GM12892 (cell line): Measurements from ENCODE around the gene KRT85.

ENCODE experiments used
- DNase-seq: peaks from one replicate; pipeline ENCODE4 v3.0.0; 2011; ENCODE audit not compliant: insufficient read length
- FAIRE-seq: peaks from 2 replicates; lab custom pipeline; 2011; peaks lifted over from hg19 to GRCh38; lab: Jason Lieb, UNC
- POLR2A ChIP-seq: IDR thresholded peaks from 2 replicates; pipeline ENCODE4 v1.6.1; 2011; ENCODE audit warnings: low read depth, low read length, control low read depth
- POLR2AphosphoS5 ChIP-seq: IDR thresholded peaks from 2 replicates; pipeline ENCODE4 v1.6.1; 2011; ENCODE audit warnings: low read depth, low read length, control low read depth
- TAF1 ChIP-seq: IDR thresholded peaks from 2 replicates; pipeline ENCODE4 v1.6.1; 2011; ENCODE audit warnings: low read depth, mild to moderate bottlenecking, control low read depth, low read length, borderline replicate concordance

Gene KRT85

DNA sequence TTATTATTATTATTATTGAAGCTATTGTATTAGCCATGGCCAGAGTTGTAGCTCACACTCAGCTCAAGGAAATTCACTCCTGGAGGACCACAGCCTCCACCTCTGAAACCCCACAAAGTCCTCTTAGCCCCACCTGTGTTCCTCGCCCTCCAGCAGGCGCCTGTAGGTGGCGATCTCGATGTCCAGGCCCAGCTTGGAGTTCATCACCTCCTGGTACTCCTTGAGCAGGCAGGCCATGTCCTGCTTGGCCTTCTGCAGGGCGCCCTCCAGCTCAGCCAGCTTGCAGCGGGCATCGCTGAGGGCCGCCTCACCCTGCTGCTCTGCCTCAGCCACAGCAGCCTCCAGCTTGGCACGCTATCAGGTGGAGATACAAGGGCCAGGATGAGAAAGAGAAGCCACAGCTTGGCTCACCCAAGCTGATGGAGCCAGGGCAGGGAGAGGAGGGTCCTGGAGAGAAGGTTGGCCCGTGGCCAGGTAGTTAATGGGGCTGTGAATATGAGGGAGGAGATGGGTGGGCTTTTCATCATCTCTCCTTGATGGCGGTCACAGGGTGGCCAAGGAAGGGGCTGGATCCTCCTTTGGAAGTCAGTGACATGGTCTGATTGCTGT lies 5.1 kb downstream of the KRT85 start:
- no peak for FAIRE-seq
- TF ChIP-seq POLR2A (no peak), TAF1 (no peak), POLR2AphosphoS5 (no peak)
- DNase-seq = no peak

DNA sequence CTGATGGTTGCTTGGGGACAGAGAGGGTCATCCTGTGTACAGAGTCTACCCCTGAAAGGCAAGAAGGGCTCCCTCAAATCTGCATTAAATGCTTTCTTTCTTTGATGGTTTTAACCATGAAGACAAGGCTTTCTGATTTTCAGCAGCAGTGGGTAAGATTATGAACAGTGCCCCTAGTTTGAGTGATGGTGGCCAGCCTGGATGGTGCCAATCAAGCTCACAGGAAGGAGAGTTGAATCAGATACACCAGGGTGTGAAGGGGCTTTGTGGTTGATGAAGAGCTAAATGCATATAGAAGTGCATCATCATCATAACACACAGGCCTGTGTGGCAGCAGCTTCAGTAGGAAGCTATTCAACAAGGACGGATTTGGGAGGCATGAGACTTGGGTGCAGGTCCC lies 5.7 kb downstream of the KRT85 start:
- no peak for FAIRE-seq
- no peak for DNase-seq
- TF ChIP-seq TAF1 (no peak), POLR2A (no peak), POLR2AphosphoS5 (no peak)

DNA sequence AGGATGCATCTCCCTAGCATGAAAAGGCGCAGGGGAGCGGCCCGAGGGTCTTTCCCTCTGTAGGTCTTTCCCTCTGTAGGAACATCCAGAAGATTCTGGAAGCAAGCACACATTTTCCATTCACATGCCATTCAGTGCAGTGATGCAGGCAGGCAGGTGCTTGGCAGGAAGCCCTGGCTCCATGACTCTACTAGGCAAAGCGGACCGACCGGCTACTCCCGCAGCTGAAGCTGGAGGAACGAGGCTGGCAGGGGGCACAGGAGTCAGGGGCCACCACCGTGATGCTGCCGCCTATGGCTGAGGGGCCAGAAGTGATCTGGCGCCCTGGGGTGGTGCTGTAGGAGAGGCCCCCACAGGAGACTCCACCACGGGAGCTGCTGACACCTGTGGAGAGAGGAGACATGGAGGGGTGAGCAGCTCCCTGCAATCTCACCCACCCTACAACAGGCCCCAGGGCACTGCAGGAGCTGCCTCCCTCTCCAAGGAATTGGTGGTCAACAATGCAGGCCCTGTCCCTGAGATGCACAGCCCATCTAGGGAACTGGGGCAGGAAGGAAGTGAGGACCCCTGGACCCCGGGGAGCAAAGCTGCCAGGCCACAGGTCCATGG lies 6.5 kb downstream of the KRT85 start:
- FAIRE-seq (no peak), DNase-seq (no peak)
- TF ChIP-seq POLR2AphosphoS5 (no peak), TAF1 (no peak), POLR2A (no peak)

DNA sequence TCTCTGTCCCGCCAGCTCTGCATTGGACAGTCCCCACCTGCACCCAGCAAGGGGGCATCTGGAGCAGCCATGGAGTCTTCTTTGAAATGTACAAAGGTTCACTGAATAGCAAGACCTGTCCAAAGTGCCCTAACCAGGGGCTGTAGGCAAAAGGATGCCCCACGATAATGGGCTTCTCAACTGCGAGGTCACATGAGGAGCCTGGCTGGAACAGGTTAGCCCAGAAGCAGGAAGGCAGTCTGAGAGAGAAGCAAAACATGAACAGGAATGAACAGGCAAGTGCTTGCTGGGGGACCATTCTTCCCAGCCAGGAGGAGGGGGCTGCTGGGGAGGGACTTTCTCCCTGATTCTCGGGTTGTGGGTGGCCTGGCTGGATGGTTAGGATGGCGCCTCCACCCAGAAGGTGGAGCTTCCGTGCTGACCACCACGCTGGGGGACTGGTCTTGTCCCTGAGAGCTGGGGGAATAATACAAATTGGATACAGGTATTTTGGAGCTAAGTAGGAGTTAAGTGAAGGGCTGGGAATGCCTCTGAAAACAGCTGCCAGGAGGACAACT lies 7.1 kb downstream of the KRT85 start:
- TF ChIP-seq TAF1 (no peak), POLR2AphosphoS5 (no peak), POLR2A (no peak)
- no peak for FAIRE-seq

DNA sequence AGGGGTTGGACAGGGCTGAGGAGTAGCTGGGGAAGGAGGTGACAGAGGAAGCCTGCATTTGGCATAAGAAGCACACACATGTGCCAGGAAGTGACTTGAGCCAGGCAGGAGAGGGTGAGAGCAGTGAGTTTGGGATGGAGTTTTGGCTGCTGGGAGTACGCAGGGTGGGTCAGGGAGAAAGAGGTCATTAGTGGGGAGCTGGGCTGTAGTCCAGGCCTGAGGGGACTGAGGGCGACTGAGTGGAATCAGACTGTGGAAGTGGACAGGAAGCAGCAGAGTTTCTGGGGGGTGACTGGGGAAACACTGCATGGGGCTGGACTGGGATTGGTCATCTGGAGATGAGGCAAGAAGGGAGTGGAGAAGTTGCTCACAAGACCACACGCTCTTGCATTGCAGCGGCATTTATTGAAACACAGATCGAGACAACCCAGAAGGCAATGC lies 7.6 kb downstream of the KRT85 start:
- DNase-seq (no peak), FAIRE-seq (no peak)

More for the DNA sequence above, 7.1 kb downstream of the KRT85 start:
- DNase-seq = no peak

DNA sequence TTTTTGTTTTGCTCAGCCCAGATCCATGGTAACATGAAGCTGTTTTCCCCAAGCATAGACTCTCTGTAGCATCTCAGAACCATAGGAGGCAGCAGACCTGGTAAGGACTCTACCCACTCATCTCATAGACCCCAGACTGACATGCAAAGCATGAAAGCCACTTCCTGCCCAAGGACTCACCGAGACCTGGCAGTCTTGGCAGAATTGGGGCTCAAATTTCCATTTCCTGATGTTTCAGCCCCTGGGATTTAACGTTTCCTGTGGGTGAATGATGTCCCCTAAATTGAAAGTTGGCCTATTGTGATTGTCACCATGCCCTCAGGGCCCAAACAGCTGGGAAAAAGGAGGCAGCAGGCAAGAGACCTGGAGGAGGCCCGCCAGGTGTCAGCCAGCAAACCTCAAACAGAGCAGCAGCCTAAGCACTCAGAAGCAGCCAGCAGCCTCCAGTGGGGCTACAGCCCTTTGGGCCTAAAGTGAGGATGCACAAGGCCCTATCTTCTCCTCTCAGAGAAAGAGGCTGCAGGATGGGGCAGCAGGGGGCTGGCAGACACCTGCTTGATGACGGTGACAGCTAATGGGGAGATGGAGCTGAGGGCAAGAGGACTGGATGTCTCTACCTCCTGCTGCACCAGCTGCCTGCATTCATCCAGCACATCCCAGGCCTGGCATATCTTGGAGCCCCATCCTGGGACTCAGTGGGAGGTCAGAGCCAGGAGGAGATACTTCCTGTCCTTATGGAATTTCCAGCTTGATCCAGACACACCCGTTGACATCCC lies 8.5 kb downstream of the KRT85 start:
- DNase-seq (peak; percentile 68), FAIRE-seq (peak; percentile 92)

More for the DNA sequence above, 7.6 kb downstream of the KRT85 start:
- TF ChIP-seq POLR2A (no peak), POLR2AphosphoS5 (no peak), TAF1 (no peak)

DNA sequence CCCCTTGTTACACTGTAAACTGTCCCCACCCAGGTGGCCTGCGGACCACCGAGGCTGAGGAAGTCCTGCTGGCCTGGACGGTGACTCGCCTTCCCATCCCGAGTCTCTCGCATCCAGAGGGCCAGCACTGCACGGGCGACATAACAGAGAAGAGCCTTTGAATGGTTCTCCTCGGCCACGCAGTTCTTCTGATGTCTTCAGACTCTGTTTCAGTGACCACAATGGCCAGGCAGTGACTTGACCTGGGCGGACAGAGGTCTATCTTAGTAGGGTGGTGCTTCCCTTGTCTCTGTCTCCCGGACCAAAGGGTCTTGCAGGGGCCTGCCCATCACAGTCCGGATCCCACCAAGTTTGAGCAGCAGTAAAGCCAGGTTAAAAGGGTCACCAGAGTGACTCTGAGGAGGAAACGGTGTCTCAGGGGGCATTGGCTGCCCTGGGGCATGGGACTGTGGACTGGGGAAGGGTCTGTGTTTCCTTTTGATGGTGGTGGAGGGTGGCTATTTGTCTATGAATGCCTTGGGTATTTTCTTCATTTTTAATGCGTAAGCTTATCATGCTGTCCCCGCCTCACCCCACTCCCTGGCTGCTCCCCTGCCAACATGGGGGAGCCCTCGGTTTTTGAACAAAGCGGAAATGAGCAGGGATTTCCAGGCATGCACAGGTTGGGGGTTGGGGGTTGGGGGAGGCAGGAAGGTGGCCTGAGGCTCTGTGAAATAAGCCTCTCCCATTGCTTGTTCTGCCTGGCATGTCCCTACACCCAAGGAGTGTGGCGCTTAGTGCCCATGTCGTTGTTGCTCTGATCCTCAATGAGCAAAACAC lies 10.3 kb downstream of the KRT85 start:
- TF ChIP-seq POLR2A (no peak), TAF1 (no peak), POLR2AphosphoS5 (no peak)
- no peak for FAIRE-seq

More for the DNA sequence above, 8.5 kb downstream of the KRT85 start:
- TF ChIP-seq POLR2A (no peak), TAF1 (no peak), POLR2AphosphoS5 (no peak)

DNA sequence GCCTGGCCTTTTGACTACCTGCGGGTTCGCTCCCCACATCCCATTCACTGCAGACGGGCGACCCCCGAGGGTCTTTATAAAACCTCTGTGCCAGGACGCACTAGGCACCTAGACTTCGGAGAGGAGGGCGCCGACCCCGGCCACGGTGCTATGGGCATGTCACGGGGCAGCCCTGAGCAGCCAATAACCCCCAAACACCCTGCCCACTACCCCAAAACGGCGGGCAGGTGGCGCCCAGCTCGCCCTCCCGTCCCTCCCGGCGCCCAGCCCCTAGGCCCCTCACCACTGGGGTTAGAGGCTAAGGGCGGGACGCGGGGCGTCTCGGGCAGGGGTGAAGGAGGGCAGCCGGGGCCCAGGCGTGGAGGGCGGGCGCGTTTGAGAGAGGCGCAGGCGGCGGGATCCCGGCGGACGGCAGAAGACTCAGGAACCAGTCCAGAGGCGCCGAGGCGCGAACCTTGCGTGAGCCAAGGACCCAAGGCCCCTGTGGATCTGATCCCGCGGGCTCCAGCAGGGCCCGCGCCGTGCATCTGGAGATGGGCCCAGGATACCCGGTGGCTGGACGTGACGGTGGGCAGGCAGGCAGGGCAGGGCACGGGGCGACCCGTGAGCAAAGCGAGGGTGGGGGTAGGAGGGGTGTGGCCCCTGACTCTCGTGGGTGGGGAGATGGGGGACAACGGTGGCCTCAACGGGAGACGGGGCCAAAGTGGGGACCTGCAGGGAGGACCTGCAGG lies 11.1 kb downstream of the KRT85 start:
- DNase-seq (no peak), FAIRE-seq (no peak)
- no peak for TF ChIP-seq TAF1
- no peak for TF ChIP-seq POLR2AphosphoS5
- no peak for TF ChIP-seq POLR2A

More for the DNA sequence above, 10.3 kb downstream of the KRT85 start:
- DNase-seq = no peak

DNA sequence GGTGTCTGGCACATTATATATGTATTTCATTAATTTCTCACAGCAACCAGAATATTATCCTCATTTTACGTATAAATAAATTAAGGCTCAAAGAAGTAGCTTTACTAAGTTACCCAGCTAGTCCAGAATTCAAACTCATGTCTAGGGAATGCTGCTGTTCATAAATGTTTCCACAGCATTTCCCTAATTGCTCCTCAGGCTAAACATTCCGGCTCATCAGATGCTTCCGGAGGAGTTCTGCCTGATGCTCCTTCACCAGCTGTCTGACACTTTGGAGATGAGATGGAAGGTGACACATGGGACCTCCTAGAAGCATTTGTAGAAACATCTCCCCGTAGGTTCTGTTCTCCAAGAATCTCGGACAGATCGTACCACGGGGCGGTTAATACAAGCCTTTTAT lies 12.1 kb downstream of the KRT85 start:
- no peak for FAIRE-seq
- no peak for DNase-seq
- no peak for TF ChIP-seq POLR2A
- no peak for TF ChIP-seq POLR2AphosphoS5
- TF ChIP-seq TAF1 = no peak

DNA sequence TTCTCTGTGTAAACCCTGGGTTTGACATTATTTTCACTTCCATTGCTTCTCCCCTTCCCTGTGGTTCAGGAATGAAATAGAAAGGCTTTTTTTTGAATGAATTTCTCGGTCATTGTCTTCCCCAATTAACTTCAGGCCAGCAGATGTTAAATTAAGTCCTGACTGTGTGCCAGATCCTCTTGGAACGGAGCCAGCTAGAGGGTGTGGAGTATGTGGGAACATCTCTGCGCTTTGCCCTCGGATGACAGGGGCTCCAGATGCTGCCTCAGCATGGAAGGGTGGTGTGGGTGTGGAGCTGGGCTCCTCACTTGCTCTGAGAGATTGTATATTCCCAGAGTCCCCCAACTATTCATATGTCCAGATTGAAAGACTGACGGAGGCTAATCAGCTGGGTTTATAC lies 13.1 kb downstream of the KRT85 start:
- TF ChIP-seq POLR2A = no peak
- TF ChIP-seq POLR2AphosphoS5 = no peak
- no peak for TF ChIP-seq TAF1
- DNase-seq (no peak), FAIRE-seq (no peak)

DNA sequence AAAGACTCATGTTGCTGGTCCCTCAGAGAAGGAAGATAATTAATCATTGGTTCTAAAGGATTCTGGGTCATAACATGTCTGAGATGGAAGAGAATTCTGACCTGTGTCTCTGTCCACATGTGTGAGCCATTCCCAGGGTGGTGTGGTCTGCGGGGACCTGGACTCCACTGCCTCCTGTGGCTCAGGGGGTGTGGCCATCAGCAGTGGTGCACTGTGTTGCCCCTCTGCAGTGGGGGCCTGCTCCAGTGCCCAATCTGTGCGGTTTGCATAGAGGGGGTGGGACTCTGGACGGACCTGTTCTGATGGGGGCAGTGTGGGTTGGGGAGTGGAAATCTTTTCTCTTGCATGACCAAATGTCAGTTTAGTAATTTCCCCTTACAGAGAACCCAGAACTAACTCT lies 13.5 kb downstream of the KRT85 start:
- FAIRE-seq (no peak), DNase-seq (no peak)
- TF ChIP-seq TAF1 = no peak
- no peak for TF ChIP-seq POLR2AphosphoS5
- TF ChIP-seq POLR2A = no peak

DNA sequence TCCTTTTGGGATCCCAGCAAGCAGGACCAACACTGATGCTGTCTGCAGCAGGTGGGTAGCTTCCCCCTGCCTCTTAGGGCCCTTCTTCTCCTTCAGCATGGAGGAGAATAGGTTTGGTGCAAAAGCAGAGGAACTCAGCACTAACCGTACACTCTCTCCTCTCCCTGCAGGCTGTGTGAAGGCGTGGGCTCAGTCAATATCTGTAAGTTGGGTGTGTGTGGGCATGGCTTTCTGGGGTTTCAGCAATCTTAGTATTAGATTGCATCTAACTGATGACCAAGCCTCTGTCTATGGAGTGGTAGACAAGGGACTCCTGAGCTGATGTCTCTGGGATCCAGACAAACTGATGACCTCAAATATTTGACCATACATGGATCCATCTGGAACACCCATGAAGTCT lies 14.3 kb downstream of the KRT85 start:
- DNase-seq (no peak), FAIRE-seq (no peak)
- TF ChIP-seq POLR2AphosphoS5 (no peak), POLR2A (no peak), TAF1 (no peak)
